Thoracic aorta (tissue), 2 donors: ENCODE measurements around the gene STING1. TPM values are rescaled to one million over a fixed set of nuclear protein-coding genes. Genes with fewer than 3 reads are reported as not detected.
A peak's percentile ranks its signal among the peaks of the same experiment; 100 is the strongest.
"Not testable (repeated sequence)": the region's sequence is repeated elsewhere in the genome, so short reads cannot be mapped to it uniquely, and the experiment has no call there.

Experiments
- ATAC-seq: fragments of 150-250 bp; one replicate; pipeline ENCODE4 v1.8.0; 2017; ENCODE audit warnings: low read depth; ENCODE audit not compliant: insufficient number of reproducible peaks, low FRiP score
- DNase-seq: peaks from one replicate; pipeline ENCODE4 v3.0.0-alpha.2; 2020; ENCODE audit warnings: low spot score
- H3K27ac ChIP-seq, 2 donors: fragments of 200-600 bp; sonication (generic); 1 replicate in 1 of 2; 2 replicates in 1 of 2; pipeline ENCODE4 v1.5.1; 2016; ENCODE audit warnings: mild to moderate bottlenecking in 2 of 2, moderate library complexity in 2 of 2
- H3K27me3 ChIP-seq: fragments of 200-600 bp; sonication (generic); replicated peaks from 2 replicates; pipeline ENCODE4 v1.6.0; 2016; ENCODE audit warnings: mild to moderate bottlenecking; ENCODE audit not compliant: insufficient read depth
- H3K36me3 ChIP-seq: fragments of 200-600 bp; sonication (generic); one replicate; pipeline ENCODE4 v1.5.1; 2016
- H3K4me1 ChIP-seq, 2 donors: fragments of 200-600 bp; sonication (generic); 1 replicate in 1 of 2; 2 replicates in 1 of 2; pipeline versions ENCODE4 v1.5.1 to v1.6.0; 2016; ENCODE audit warnings: low read depth in 2 of 2, mild to moderate bottlenecking in 1 of 2; ENCODE audit not compliant: control insufficient read depth in 1 of 2
- H3K4me3 ChIP-seq: fragments of 200-600 bp; sonication (generic); 2 replicates; pipeline ENCODE4 v1.5.1; 2016; ENCODE audit warnings: mild to moderate bottlenecking
- H3K9me3 ChIP-seq: fragments of 200-600 bp; sonication (generic); 2 replicates; pipeline ENCODE4 v1.5.1; 2016
- CTCF ChIP-seq: fragments of 200-600 bp; sonication (generic); IDR thresholded peaks from one replicate; pipeline ENCODE4 v1.5.1; 2019; ENCODE audit warnings: antibody characterized with exemption
- total RNA-seq, 2 donors: library from RNA; depleted of rRNA; stranded (reverse); fragments of >200 nt; gene quantifications; one replicate each; pipeline versions ENCODE4 v1.1.0 to v1.2.3, GENCODE V29; 2016

Gene STING1
- total RNA-seq, 2 donors from 2014 or later: 100 to 202 TPM

GRCh38 chr5:139488260-139488659 is 5.7 kb upstream of the STING1 start:
- H3K27me3 ChIP-seq: no peaks in the 10 kb centered on the region
- ATAC-seq: no peak
- H3K4me1 ChIP-seq: peaks cover 4 to 22% of the 10 kb centered on the region in 2 donors
- H3K27ac ChIP-seq: no peak overlapping the region
- TF ChIP-seq CTCF: no peak
- no peaks in the 10 kb centered on the region for H3K36me3 ChIP-seq
- H3K4me3 ChIP-seq: no peak overlapping the region
- DNase-seq: no peak
- H3K9me3 ChIP-seq: no peaks in the 10 kb centered on the region

GRCh38 chr5:139486201-139486600 is 3.6 kb upstream of the STING1 start:
- TF ChIP-seq CTCF: no peak
- H3K4me3 ChIP-seq: no peak overlapping the region
- H3K9me3 ChIP-seq: no peaks in the 10 kb centered on the region
- no peaks in the 10 kb centered on the region for H3K36me3 ChIP-seq
- no peaks in the 10 kb centered on the region for H3K27me3 ChIP-seq
- ATAC-seq: no peak
- no peak overlapping the region for H3K27ac ChIP-seq
- H3K4me1 ChIP-seq: peaks cover 12 to 21% of the 10 kb centered on the region in 2 donors
- no peak for DNase-seq

- not testable (repeated sequence) for ATAC-seq, H3K9me3 ChIP-seq, DNase-seq, H3K27me3 ChIP-seq, H3K36me3 ChIP-seq
- Histone ChIP-seq H3K4me1 (peaks cover 24 to 46% of the 10 kb centered on the region in 2 donors), H3K4me3 (peak overlapping the region; percentile 87), H3K27ac (peak overlapping the region; percentile 94 to 100)
These were observed 291 bp upstream of the STING1 start for GRCh38 chr5:139482890-139483208.

DNA sequence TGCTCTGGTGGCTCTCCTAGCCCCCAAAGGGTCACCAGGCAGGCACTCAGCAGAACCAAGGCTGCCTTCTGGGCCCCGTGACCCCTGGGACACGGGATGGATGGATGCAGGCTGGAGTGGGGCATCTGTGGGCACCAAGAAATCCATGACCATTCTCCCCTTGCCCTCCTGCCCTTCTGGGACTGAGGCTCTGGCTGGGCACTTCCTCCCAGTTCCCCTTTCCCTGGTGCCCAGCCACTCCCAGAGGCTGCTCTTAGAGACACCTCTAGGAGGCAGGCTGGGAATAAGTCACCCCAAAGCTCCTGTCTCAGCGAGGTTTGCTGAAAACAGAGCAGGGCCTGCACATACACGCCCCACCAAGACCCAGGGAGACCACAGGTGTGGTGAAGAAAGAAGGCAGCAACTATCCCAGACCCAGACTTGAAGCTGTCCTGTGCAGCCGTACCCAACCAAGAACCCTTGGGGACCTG is 943 bp downstream of the STING1 start:
- H3K27ac ChIP-seq: peak overlapping the region; percentile 94 to 100
- H3K36me3 ChIP-seq: peaks cover 20% of the 10 kb centered on the region
- DNase-seq (no peak), ATAC-seq (no peak)
- peak; percentile 31 for TF ChIP-seq CTCF
- no peaks in the 10 kb centered on the region for H3K9me3 ChIP-seq
- H3K4me3 ChIP-seq: peak overlapping the region; percentile 87
- no peaks in the 10 kb centered on the region for H3K27me3 ChIP-seq
- H3K4me1 ChIP-seq: peaks cover 24 to 46% of the 10 kb centered on the region in 2 donors

- H3K27ac ChIP-seq: peak overlapping the region; percentile 94 to 100
- ATAC-seq: no peak
- no peak for TF ChIP-seq CTCF
- H3K9me3 ChIP-seq: no peaks in the 10 kb centered on the region
- peaks cover 24% of the 10 kb centered on the region for H3K36me3 ChIP-seq
- no peaks in the 10 kb centered on the region for H3K27me3 ChIP-seq
- DNase-seq: no peak
- H3K4me3 ChIP-seq: peak overlapping the region; percentile 87
- H3K4me1 ChIP-seq: peaks cover 24 to 46% of the 10 kb centered on the region in 2 donors
These were observed 1.4 kb downstream of the STING1 start for GRCh38 chr5:139481122-139481533.

- not testable (repeated sequence) for H3K27me3 ChIP-seq, DNase-seq, ATAC-seq, H3K4me3 ChIP-seq, H3K9me3 ChIP-seq
- peaks cover 34% of the 10 kb centered on the region for H3K36me3 ChIP-seq
- H3K4me1 ChIP-seq: peaks cover 22 to 42% of the 10 kb centered on the region in 2 donors
- H3K27ac ChIP-seq: peak overlapping the region in 1 of 2 donors; percentile 7
These were observed 2.8 kb downstream of the STING1 start for GRCh38 chr5:139479729-139480128.

DNA sequence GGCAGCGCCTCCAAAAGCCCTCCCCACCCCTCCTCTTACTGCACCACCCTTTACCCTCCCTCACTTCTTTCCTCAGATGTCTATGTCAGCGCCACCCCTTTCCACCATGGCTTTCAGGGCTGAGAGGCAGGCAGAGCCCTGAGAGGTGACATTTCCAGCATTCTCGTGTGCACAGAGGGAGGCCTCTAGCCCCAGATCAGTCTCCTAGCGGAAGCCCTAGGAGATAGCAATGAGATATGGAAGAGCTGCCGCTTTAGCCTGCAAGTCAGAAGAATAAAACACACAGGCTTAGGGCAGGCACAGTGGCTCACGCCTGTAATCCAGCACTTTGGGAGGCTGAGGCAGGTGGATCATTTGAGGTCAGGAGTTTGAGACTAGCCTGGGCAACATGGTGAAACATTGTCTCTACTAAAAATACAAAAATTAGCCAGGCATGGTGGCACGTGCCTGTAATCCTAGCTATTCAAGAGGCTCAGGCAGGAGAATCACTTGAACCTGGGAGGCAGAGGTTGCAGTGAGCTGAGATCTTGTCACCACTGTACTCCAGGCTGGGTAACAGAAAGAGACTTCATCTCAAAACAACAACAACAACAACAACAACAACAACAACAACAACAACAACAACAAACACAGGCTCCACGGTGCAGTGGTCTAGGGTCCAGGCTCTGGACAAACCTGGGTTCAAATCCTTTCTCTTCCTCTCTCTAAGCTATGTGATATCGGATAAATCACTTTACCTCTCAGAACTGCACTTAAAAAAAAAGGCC is 3.7 kb downstream of the STING1 start:
- DNase-seq, ATAC-seq, H3K4me3 ChIP-seq, H3K9me3 ChIP-seq, H3K27me3 ChIP-seq: not testable (repeated sequence)
- H3K36me3 ChIP-seq: peaks cover 34% of the 10 kb centered on the region
- peaks cover 20 to 39% of the 10 kb centered on the region in 2 donors for H3K4me1 ChIP-seq
- peak overlapping the region; percentile 7 to 38 for H3K27ac ChIP-seq
